Measurements from ENCODE around the gene PTPRG. TPM values are rescaled to one million over a fixed set of nuclear protein-coding genes. Genes with fewer than 3 reads are reported as not detected.

Gene PTPRG
- total RNA-seq, 1 donor from 2014 or later = 3.7 TPM

DNA sequence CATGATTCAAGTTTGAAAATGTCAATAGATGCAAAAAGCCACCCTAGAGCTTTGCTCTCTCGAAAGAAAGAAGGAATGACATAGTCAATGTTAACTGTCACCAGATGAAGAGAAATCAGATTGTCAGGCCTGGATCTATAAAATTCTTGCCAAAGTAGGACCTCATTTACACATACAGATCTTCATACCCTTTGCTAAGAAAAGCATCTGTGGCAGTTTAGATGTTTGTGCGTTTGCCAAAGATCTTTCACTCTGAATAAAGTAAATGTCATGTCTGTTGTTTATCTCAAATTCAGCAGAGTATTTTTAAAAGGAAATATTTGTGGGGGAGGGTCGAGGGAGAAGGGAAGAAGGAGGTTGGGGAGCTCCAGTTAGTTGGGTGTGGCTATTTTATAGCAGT, 692.6 kb downstream of the PTPRG start:
- no peaks in the 10 kb centered on the region for H3K9me3 Mint-ChIP-seq
- H3K4me3 Mint-ChIP-seq = no peak overlapping the region
- no peaks in the 10 kb centered on the region for H3K4me1 Mint-ChIP-seq (ENCODE audit: low read depth)
- no peak for DNase-seq (ENCODE audit: low spot score)
- H3K27me3 Mint-ChIP-seq (ENCODE audit: insufficient read depth) = peaks cover 2% of the 10 kb centered on the region
- H3K36me3 Mint-ChIP-seq (ENCODE audit: low read depth) = no peaks in the 10 kb centered on the region
- intact Hi-C loops (cut with micrococcal nuclease) = no loop called here
- H3K27ac Mint-ChIP-seq = no peak overlapping the region

- Mint-ChIP-seq H3K4me1 (ENCODE audit: low read depth) (no peaks in the 10 kb centered on the region), H3K9me3 (no peaks in the 10 kb centered on the region)
Measured at GRCh38 chr3:62255758-62256157, 694.4 kb downstream of the PTPRG start.

GRCh38 chr3:62259924-62260323, 698.6 kb downstream of the PTPRG start:
- peaks cover 2% of the 10 kb centered on the region for H3K27me3 Mint-ChIP-seq (ENCODE audit: insufficient read depth)
- no peaks in the 10 kb centered on the region for H3K9me3 Mint-ChIP-seq
- H3K4me3 Mint-ChIP-seq = no peak overlapping the region
- H3K27ac Mint-ChIP-seq = no peak overlapping the region
- intact Hi-C loops (cut with micrococcal nuclease) = no loop called here
- DNase-seq (ENCODE audit: low spot score) = no peak
- no peaks in the 10 kb centered on the region for H3K4me1 Mint-ChIP-seq (ENCODE audit: low read depth)
- no peaks in the 10 kb centered on the region for H3K36me3 Mint-ChIP-seq (ENCODE audit: low read depth)

More at GRCh38 chr3:62255758-62256157, 694.4 kb downstream of the PTPRG start:
- Mint-ChIP-seq H3K36me3 (ENCODE audit: low read depth) (no peaks in the 10 kb centered on the region), H3K27me3 (ENCODE audit: insufficient read depth) (peaks cover 2% of the 10 kb centered on the region), H3K4me3 (no peak overlapping the region), H3K27ac (no peak overlapping the region)
- intact Hi-C loops (cut with micrococcal nuclease) = no loop called here
- DNase-seq (ENCODE audit: low spot score) = no peak

GRCh38 chr3:62260655-62261054, 699.3 kb downstream of the PTPRG start:
- H3K36me3 Mint-ChIP-seq (ENCODE audit: low read depth) = no peaks in the 10 kb centered on the region
- DNase-seq (ENCODE audit: low spot score) = no peak
- no peak overlapping the region for H3K27ac Mint-ChIP-seq
- no peaks in the 10 kb centered on the region for H3K4me1 Mint-ChIP-seq (ENCODE audit: low read depth)
- no peak overlapping the region for H3K4me3 Mint-ChIP-seq
- no peaks in the 10 kb centered on the region for H3K9me3 Mint-ChIP-seq
- intact Hi-C loops (cut with micrococcal nuclease) = no loop called here
- H3K27me3 Mint-ChIP-seq (ENCODE audit: insufficient read depth) = peaks cover 2% of the 10 kb centered on the region

DNA sequence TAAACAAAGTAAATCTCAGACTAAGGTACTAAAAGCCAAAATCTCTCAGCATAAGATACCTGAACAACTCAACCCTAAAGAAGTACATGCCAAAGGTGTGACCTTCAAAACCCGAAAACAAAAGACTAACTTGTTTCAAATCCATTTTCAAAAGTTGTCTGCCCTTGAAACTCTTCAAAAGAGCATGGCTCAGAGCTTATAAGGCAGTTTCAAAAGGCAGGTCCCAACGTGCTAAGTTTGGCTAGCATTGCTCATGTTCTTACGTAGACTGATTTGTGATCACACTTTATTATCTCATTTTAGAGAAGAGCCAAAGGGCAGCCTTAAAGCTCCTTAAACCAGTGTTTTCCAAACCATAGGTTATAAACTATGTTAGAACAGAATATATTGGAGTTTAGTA, 699.8 kb downstream of the PTPRG start:
- intact Hi-C loops (cut with micrococcal nuclease) = no loop called here
- Mint-ChIP-seq H3K4me1 (ENCODE audit: low read depth) (no peaks in the 10 kb centered on the region), H3K9me3 (no peaks in the 10 kb centered on the region), H3K36me3 (ENCODE audit: low read depth) (no peaks in the 10 kb centered on the region), H3K27ac (no peak overlapping the region), H3K4me3 (no peak overlapping the region), H3K27me3 (ENCODE audit: insufficient read depth) (peaks cover 2% of the 10 kb centered on the region)
- DNase-seq (ENCODE audit: low spot score) = no peak

- no peaks in the 10 kb centered on the region for H3K36me3 Mint-ChIP-seq (ENCODE audit: low read depth)
- no peak for DNase-seq (ENCODE audit: low spot score)
- peaks cover 2% of the 10 kb centered on the region for H3K27me3 Mint-ChIP-seq (ENCODE audit: insufficient read depth)
- intact Hi-C loops (cut with micrococcal nuclease) = no loop called here
- H3K4me1 Mint-ChIP-seq (ENCODE audit: low read depth) = no peaks in the 10 kb centered on the region
- no peak overlapping the region for H3K27ac Mint-ChIP-seq
- H3K9me3 Mint-ChIP-seq = no peaks in the 10 kb centered on the region
- H3K4me3 Mint-ChIP-seq = no peak overlapping the region
Measured at GRCh38 chr3:62261736-62262135, 700.4 kb downstream of the PTPRG start.

GRCh38 chr3:62265528-62265927, 704.2 kb downstream of the PTPRG start:
- intact Hi-C loops (cut with micrococcal nuclease) = no loop called here
- Mint-ChIP-seq H3K4me3 (no peak overlapping the region), H3K36me3 (ENCODE audit: low read depth) (no peaks in the 10 kb centered on the region), H3K27me3 (ENCODE audit: insufficient read depth) (peaks cover 2% of the 10 kb centered on the region), H3K27ac (no peak overlapping the region), H3K4me1 (ENCODE audit: low read depth) (no peaks in the 10 kb centered on the region), H3K9me3 (no peaks in the 10 kb centered on the region)
- no peak for DNase-seq (ENCODE audit: low spot score)

DNA sequence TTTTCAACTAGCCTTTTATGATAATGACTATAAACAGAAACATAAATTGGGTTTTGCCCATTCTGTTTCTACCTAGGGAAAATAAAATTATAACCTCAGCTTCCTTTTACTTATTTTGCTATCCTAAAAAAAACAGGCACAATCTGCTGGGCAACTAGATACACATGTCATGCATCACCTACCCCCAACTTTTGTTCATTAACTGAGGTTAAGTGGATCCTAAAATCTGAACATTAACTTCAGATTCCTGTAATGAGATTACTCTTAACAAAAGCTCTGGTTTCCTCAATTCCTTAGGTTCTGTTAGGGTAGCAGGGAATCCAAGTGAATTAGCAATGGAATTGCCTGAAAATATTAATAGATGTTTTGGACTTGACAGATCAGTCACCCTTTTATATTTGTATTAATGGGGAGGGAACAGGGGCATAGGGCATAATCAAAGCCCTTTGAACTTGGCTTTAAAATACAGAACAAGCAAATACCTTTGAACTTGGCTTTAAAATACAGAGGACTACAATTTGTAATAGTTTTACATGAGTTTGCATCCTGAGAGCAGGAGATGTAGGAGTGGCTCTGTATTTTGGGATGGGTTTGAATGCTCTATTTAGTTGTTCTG, 705.4 kb downstream of the PTPRG start:
- Mint-ChIP-seq H3K4me3 (no peak overlapping the region), H3K9me3 (no peaks in the 10 kb centered on the region), H3K36me3 (ENCODE audit: low read depth) (no peaks in the 10 kb centered on the region), H3K4me1 (ENCODE audit: low read depth) (no peaks in the 10 kb centered on the region), H3K27ac (no peak overlapping the region), H3K27me3 (ENCODE audit: insufficient read depth) (peaks cover 2% of the 10 kb centered on the region)
- DNase-seq (ENCODE audit: low spot score) = no peak
- intact Hi-C loops (cut with micrococcal nuclease) = no loop called here

- no peak overlapping the region for H3K4me3 Mint-ChIP-seq
- H3K27ac Mint-ChIP-seq = no peak overlapping the region
- intact Hi-C loops (cut with micrococcal nuclease) = no loop called here
- H3K36me3 Mint-ChIP-seq (ENCODE audit: low read depth) = no peaks in the 10 kb centered on the region
- DNase-seq (ENCODE audit: low spot score) = no peak
- H3K4me1 Mint-ChIP-seq (ENCODE audit: low read depth) = no peaks in the 10 kb centered on the region
- H3K27me3 Mint-ChIP-seq (ENCODE audit: insufficient read depth) = no peaks in the 10 kb centered on the region
- H3K9me3 Mint-ChIP-seq = no peaks in the 10 kb centered on the region
Measured at GRCh38 chr3:62276658-62277180, 715.3 kb downstream of the PTPRG start.

DNA sequence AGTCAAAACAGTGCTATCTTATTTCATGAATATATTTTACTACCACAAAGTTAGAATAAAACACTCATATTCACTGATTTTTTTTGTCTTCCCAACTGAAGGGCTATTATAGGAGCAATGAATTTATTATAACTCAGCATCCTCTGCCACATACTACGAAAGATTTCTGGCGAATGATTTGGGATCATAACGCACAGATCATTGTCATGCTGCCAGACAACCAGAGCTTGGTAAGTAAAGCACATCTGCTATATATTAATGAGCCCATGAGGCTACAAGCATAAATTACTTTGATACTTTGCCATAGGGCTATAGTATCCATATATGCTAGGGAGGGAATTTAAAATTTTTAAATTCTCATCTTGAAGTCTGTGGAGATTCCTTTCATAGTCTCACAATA, 716.1 kb downstream of the PTPRG start:
- Mint-ChIP-seq H3K9me3 (no peaks in the 10 kb centered on the region), H3K4me3 (no peak overlapping the region), H3K27ac (no peak overlapping the region), H3K36me3 (ENCODE audit: low read depth) (no peaks in the 10 kb centered on the region), H3K27me3 (ENCODE audit: insufficient read depth) (no peaks in the 10 kb centered on the region), H3K4me1 (ENCODE audit: low read depth) (no peaks in the 10 kb centered on the region)
- intact Hi-C loops (cut with micrococcal nuclease) = no loop called here
- no peak for DNase-seq (ENCODE audit: low spot score)

DNA sequence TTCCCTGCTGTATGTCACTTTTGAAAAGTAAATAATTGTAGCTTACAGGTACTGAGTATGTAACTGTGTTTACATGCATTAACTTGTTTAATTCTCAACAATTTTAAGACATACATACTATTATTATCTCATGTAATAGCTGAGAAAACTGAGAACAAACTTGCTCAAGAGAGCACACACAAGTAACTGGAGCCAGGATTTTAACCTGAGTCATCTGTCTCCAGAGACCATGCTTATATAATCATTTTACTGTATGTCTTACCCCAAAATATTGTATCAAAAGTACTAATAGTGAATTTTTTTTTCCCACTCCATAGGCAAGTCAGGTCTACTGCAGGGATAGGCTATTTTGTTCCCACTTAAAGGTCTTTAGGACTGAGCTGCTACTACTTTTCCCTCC, 716.6 kb downstream of the PTPRG start:
- H3K27ac Mint-ChIP-seq = no peak overlapping the region
- no peak overlapping the region for H3K4me3 Mint-ChIP-seq
- intact Hi-C loops (cut with micrococcal nuclease) = no loop called here
- DNase-seq (ENCODE audit: low spot score) = no peak
- no peaks in the 10 kb centered on the region for H3K36me3 Mint-ChIP-seq (ENCODE audit: low read depth)
- no peaks in the 10 kb centered on the region for H3K4me1 Mint-ChIP-seq (ENCODE audit: low read depth)
- no peaks in the 10 kb centered on the region for H3K9me3 Mint-ChIP-seq
- no peaks in the 10 kb centered on the region for H3K27me3 Mint-ChIP-seq (ENCODE audit: insufficient read depth)

GRCh38 chr3:62281726-62282125, 720.4 kb downstream of the PTPRG start:
- H3K36me3 Mint-ChIP-seq (ENCODE audit: low read depth) = no peaks in the 10 kb centered on the region
- intact Hi-C loops (cut with micrococcal nuclease) = no loop called here
- H3K27ac Mint-ChIP-seq = no peak overlapping the region
- H3K27me3 Mint-ChIP-seq (ENCODE audit: insufficient read depth) = no peaks in the 10 kb centered on the region
- H3K4me3 Mint-ChIP-seq = no peak overlapping the region
- DNase-seq (ENCODE audit: low spot score) = no peak
- no peaks in the 10 kb centered on the region for H3K9me3 Mint-ChIP-seq
- H3K4me1 Mint-ChIP-seq (ENCODE audit: low read depth) = no peaks in the 10 kb centered on the region

- intact Hi-C loops (cut with micrococcal nuclease) = no loop called here
- Mint-ChIP-seq H3K27me3 (ENCODE audit: insufficient read depth) (no peaks in the 10 kb centered on the region), H3K36me3 (ENCODE audit: low read depth) (no peaks in the 10 kb centered on the region), H3K4me3 (no peak overlapping the region), H3K9me3 (no peaks in the 10 kb centered on the region), H3K4me1 (ENCODE audit: low read depth) (no peaks in the 10 kb centered on the region), H3K27ac (no peak overlapping the region)
- DNase-seq (ENCODE audit: low spot score) = no peak
Measured at GRCh38 chr3:62284442-62284841, 723.1 kb downstream of the PTPRG start.

DNA sequence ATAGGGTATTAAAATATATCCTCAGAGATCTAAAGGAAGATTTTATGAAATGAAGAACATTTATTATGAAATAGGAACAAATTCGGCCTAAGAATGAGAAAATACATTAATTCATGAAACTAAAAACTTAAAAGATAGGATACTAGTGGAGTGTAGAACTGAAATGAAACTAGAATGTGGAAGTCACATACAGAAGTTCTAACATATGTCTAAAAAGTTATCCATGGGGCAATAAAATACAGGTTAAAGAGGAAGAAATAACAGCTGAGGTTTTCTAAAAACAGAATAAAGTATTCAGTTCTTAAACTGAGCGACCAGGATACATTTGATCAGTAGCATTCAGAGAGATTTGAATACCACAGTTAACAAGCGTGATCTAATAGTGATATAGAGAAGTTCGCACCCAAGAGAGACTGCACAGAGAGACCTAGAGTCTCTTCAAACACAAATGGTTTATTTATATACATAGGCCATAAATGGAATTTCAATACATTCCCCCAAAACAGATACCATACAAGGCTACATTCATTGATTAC, 726.1 kb downstream of the PTPRG start:
- intact Hi-C loops (cut with micrococcal nuclease) = no loop called here
- no peaks in the 10 kb centered on the region for H3K4me1 Mint-ChIP-seq (ENCODE audit: low read depth)
- no peak for DNase-seq (ENCODE audit: low spot score)

More for the DNA sequence above, 726.1 kb downstream of the PTPRG start:
- Mint-ChIP-seq H3K27me3 (ENCODE audit: insufficient read depth) (no peaks in the 10 kb centered on the region), H3K4me3 (no peak overlapping the region), H3K27ac (no peak overlapping the region), H3K36me3 (ENCODE audit: low read depth) (no peaks in the 10 kb centered on the region), H3K9me3 (no peaks in the 10 kb centered on the region)

Measured in activated T-helper 1 cell treated with anti-CD3 and anti-CD28 coated beads, Interleukin-12 subunit alpha, Interleukin-12 subunit beta, Interleukin-2, Interleukin-4 antibody, amounts not matched to agents 30 ng/mL and 10 ng/mL and 1 ng/mL, durations not matched to agents 14 hours and 24 hours and 36 hours (primary cell).